Stimulated activated CD8-positive, alpha-beta memory T cell treated with anti-CD3 and anti-CD28 coated beads, Interleukin-7, amount 100 ng/mL, for 4 hours (primary cell): ENCODE measurements around the gene UBE2D1.
"Not testable (repeated sequence)": the region's sequence is repeated elsewhere in the genome, so short reads cannot be mapped to it uniquely, and the experiment has no call there.

Source experiments
- DNase-seq, 2 donors: peaks; one replicate each; pipeline ENCODE4 v3.0.0-alpha.2; 2020; ENCODE audit warnings: low read depth in 2 of 2

Gene UBE2D1

GRCh38 chr10:58384095-58384494 is 49.3 kb downstream of the UBE2D1 start:
- no peak for DNase-seq

GRCh38 chr10:58384544-58384998 is 49.8 kb downstream of the UBE2D1 start:
- no peak for DNase-seq

GRCh38 chr10:58384999-58385783 is 50.4 kb downstream of the UBE2D1 start, which contains the start of gene TFAM:
Gene TFAM (plus strand): TSS chr10:58385410. CDS start chr10:58385548, 138 bp downstream.
- peak; percentile 94 to 96 for DNase-seq

- no peak for DNase-seq
These were observed 50.9 kb downstream of the UBE2D1 start for GRCh38 chr10:58385784-58386112.

- no peak for DNase-seq
These were observed 54.2 kb downstream of the UBE2D1 start for GRCh38 chr10:58389024-58389423.

GRCh38 chr10:58393317-58393716 is 58.5 kb downstream of the UBE2D1 start:
- DNase-seq: no peak

- no peak for DNase-seq
These were observed 59.7 kb downstream of the UBE2D1 start for GRCh38 chr10:58394471-58394870.

- DNase-seq: no peak
These were observed 61.3 kb downstream of the UBE2D1 start for GRCh38 chr10:58396057-58396456.

- no peak for DNase-seq
These were observed 63.0 kb downstream of the UBE2D1 start for GRCh38 chr10:58397830-58398229.

- no peak for DNase-seq
These were observed 64.6 kb downstream of the UBE2D1 start for GRCh38 chr10:58399410-58399809.

- DNase-seq: no peak
These were observed 65.8 kb downstream of the UBE2D1 start for GRCh38 chr10:58400609-58401008.

GRCh38 chr10:58404001-58404400 is 69.2 kb downstream of the UBE2D1 start:
- no peak for DNase-seq

GRCh38 chr10:58409956-58410610 is 75.3 kb downstream of the UBE2D1 start:
- no peak for DNase-seq

GRCh38 chr10:58412502-58412961 is 77.7 kb downstream of the UBE2D1 start:
- no peak for DNase-seq

GRCh38 chr10:58414270-58415041 is 79.7 kb downstream of the UBE2D1 start:
- DNase-seq: no peak

GRCh38 chr10:58415757-58416156 is 81.0 kb downstream of the UBE2D1 start:
- DNase-seq: no peak

- DNase-seq: not testable (repeated sequence)
These were observed 83.1 kb downstream of the UBE2D1 start for GRCh38 chr10:58417902-58418301.
